OCI-LY3 (cell line): ENCODE results near the gene SH3TC2.

Experiments
- CTCF ChIP-seq: fragments of 200-600, 300-600 bp; sonication (generic); IDR thresholded peaks from 2 replicates; pipeline ENCODE4 v1.5.1; 2014; ENCODE audit warnings: antibody characterized with exemption, low read length, low read depth
- EZH2phosphoT487 ChIP-seq: fragments of 200-600 bp; shearing (Covaris generic); IDR thresholded peaks from 2 replicates; pipeline ENCODE4 v1.6.1; 2018; ENCODE audit warnings: antibody characterized with exemption, mixed run types, low read depth

- no peak for TF ChIP-seq CTCF
- no peak for TF ChIP-seq EZH2phosphoT487
These were observed 95.1 kb downstream of the SH3TC2 start for GRCh38 chr5:148967783-148968182.
